Measurements from ENCODE around the gene EDIL3. TPM values are rescaled to one million over a fixed set of nuclear protein-coding genes. Genes with fewer than 3 reads are reported as not detected.

Gene EDIL3
- total RNA-seq, 2 donors from 2014 or later, result 3.1 to 7.5 TPM

DNA sequence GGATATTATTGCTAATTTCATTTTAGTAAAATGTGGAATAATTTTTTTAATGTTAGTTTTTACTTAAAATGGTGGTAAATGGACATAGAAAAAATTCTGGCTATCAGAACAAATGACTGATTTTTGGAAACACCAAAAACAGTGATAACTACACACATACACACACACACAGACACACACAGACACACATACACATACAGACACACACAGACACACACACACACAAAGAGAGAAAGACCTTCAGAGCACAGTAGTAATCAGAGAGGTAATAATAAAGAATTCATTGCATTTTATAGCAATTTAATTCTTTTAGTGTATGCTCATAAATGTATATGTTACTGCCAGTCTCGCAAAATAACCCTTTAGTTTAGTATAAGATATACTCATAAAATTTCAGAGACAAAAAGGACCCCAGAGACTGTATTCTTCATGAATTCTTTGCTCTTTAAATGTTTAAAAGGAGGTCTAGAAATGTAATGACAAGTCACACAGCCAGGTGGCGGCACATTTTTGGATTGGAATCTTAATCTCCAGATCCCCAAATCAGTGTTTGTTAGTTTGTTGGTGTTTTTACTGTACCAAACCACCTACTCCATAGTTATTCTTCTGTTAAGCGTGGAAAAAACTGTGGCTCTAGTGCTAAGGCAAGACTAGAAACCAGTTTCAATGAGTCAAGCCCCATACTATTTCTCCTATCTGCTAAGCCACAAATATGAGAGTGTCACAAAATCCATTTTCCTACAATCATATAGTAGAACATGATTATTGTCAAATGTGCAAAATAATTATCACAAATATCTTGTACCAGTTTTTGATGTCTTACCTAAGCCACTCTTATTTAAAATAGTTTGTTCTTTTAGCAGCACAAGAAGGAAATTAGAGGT is 109.9 kb downstream of the EDIL3 start:
- ATAC-seq (no peak), DNase-seq (peak; percentile 20)
- intact Hi-C loops (cut with DNase I), result loop anchor here in 1 of 2 donors (5.0 kb wide), 1 partner anchor 772 kb away; no protein-coding TSS in a partner anchor

DNA sequence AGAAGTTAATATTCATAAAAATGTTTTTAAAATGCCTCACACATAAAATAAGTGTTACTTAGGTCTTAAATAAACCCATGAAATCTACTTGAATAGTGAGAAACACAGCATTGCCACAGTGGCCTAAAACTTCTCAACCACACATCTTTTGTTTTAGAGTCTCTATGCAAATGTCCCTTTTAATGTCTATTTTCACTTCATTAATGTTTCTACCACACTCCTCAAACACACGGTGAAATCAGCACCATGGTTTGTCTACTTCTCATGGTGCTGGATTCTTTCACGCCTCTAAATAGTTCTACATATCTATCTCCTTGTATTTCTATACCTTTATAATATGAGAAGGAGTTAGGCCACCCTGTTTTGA is 111.2 kb downstream of the EDIL3 start:
- ATAC-seq, result no peak
- intact Hi-C loops (cut with DNase I), result loop anchor here in 1 of 2 donors (5.0 kb wide), 1 partner anchor 774 kb away; no protein-coding TSS in a partner anchor
- DNase-seq, result no peak

- no peak for ATAC-seq
- intact Hi-C loops (cut with DNase I), result loop anchor here in 1 of 2 donors (5.0 kb wide), 1 partner anchor 774 kb away; no protein-coding TSS in a partner anchor
- DNase-seq, result no peak
Measured at GRCh38 chr5:84272771-84273516, 111.7 kb downstream of the EDIL3 start.

GRCh38 chr5:84265739-84266550 is 118.7 kb downstream of the EDIL3 start:
- intact Hi-C loops (cut with DNase I), result no loop called here
- no peak for ATAC-seq
- DNase-seq, result no peak

DNA sequence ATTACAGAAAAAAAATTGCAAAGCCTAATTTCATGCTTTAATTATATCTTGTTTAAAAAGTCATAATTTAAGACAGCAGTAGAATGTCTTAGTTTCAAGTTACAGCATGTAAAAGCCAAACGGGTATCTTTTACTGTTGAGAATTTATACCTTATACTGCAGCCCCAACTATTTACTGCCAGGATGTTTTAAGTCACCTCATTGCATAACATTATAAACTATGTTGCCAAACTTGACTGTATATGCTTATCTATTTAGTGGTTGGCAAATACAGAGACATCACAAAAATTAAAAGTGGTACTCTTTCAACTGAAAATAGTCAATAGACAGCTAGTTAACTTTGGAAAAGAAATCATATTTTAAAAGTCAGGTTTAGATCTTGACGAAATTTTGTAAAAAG is 119.5 kb downstream of the EDIL3 start:
- DNase-seq (no peak), ATAC-seq (no peak)
- intact Hi-C loops (cut with DNase I), result no loop called here

DNA sequence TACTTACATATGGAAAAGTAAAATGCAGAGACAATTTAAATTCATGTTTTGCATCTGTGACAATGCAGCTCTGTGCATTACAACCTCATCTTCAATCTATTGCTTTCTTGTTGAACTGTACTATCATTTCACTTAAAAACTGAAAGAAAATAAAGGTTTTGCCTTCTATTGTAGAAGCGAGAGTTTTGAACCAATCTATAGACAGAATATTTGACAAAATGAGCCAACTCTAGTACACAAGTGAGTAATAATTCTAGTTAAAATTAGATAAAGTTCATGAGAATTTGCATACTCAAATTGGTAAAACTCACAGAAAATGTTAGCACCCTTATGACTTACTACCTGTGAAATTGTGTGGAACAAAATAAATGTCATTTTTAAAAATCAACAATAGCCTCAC is 123.7 kb downstream of the EDIL3 start:
- ATAC-seq, result no peak
- intact Hi-C loops (cut with DNase I), result no loop called here
- DNase-seq, result no peak

- no peak for DNase-seq
- ATAC-seq, result no peak
- intact Hi-C loops (cut with DNase I), result no loop called here
Measured at GRCh38 chr5:84260140-84260539, 124.5 kb downstream of the EDIL3 start.

- ATAC-seq (no peak), DNase-seq (no peak)
- intact Hi-C loops (cut with DNase I), result no loop called here
Measured at GRCh38 chr5:84259283-84260045, 125.2 kb downstream of the EDIL3 start.

- intact Hi-C loops (cut with DNase I), result no loop called here
- no peak for ATAC-seq
- no peak for DNase-seq
Measured at GRCh38 chr5:84257061-84257460, 127.6 kb downstream of the EDIL3 start.

- DNase-seq, result no peak
- intact Hi-C loops (cut with DNase I), result no loop called here
- ATAC-seq, result no peak
Measured at GRCh38 chr5:84255315-84255714, 129.4 kb downstream of the EDIL3 start.

DNA sequence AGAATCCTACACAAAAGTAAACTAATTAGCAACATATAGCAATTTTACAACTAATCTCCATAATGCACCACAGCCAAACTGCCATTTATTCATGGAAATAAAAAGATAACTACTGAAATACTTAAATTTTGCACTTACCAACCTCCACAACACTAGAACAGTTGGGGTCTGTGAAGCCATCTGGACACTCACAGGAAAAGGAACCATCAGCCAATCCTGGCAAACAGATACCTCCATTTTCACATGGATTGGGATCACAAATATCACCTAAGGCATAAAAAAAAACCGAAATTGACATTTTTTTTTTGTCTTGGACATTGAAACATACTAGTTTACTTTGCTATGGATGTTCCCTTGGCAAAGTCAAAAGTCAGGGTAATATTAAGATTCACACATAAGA is 130.7 kb downstream of the EDIL3 start:
- DNase-seq (no peak), ATAC-seq (no peak)
- intact Hi-C loops (cut with DNase I), result no loop called here

- intact Hi-C loops (cut with DNase I), result no loop called here
- DNase-seq (no peak), ATAC-seq (no peak)
Measured at GRCh38 chr5:84251503-84251902, 133.2 kb downstream of the EDIL3 start.

GRCh38 chr5:84249918-84250630 is 134.6 kb downstream of the EDIL3 start:
- intact Hi-C loops (cut with DNase I), result no loop called here
- ATAC-seq, result no peak

DNA sequence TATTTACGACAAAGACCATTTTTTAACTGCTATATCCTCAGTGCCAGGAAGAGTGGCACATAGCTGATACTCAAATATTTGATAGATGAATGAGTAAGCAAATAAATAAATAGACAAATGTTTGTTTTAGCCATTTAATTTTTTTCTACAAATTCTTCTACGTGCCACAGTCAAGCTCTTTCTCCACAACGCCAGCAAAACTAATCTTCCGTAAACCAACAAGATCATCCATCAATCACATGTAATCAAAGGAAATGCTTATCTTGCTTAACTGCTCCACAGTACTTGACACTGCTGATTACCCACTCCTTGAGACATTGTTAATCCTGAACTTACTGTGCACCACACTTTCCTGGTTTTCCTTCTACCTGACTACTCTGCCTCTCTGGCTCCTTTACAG is 136.7 kb downstream of the EDIL3 start:
- no peak for ATAC-seq
- intact Hi-C loops (cut with DNase I), result no loop called here
- no peak for DNase-seq

More at GRCh38 chr5:84249918-84250630, 134.6 kb downstream of the EDIL3 start:
- DNase-seq, result no peak

GRCh38 chr5:84242286-84242685 is 142.4 kb downstream of the EDIL3 start:
- intact Hi-C loops (cut with DNase I), result no loop called here
- ATAC-seq (peak in 1 of 2 donors; percentile 36), DNase-seq (no peak)

DNA sequence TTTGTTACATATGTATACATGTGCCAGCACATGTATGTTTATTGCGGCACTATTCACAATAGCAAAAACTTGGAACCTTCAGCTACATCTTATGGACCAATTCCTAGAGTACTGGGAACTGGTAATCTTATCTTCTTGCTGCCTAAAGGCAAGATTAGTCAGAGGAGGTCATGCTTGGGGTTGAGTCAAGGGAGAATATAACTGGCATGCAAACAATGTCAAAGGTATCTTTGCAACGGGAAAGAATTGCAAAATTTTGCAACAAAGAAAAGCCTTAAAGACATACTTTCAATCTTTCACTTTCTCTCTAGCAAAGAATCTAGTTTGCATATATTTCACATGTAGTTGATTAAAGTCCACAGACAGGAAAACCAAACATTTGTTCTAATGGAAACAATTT is 145.2 kb downstream of the EDIL3 start:
- intact Hi-C loops (cut with DNase I), result no loop called here
- ATAC-seq (no peak), DNase-seq (no peak)

DNA sequence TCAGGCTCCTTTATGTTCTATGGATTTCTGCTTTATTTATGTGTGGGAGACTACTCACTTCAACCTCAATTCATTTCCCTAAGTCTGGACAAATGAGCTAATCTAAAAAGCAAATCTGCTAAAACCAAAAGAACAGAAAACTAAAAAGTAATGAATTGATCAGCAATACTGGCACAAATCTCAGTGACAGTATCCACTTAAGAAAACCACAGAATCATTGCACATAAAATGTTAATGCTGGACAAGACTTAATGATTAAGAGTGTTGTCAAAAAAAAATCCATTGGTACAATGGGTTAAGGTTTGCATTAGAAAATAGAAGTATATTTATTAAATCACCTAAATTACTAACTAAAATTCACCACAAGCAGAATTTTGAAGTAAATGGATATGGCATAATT is 147.6 kb downstream of the EDIL3 start:
- intact Hi-C loops (cut with DNase I), result no loop called here
- DNase-seq (no peak), ATAC-seq (no peak)

DNA sequence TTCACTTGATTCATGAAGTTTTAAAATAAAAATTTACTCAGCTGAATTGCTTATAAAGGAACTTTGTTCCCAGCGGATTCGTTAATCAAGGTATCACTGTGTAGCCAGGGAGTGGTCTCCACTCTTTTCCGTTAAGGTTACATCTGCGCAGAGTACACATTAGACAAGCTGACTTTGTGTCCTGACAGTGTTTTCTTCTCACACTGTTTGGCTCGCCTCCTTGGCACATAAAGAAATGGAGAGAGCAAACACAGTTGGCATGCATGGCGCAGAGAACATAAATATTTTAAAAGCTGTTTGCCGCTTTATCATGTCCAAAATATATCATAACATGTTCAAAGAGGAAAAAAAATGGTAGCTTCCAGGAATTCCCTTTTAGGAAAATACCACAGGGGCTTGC is 153.2 kb downstream of the EDIL3 start:
- ATAC-seq, result no peak

More for the DNA sequence above, 153.2 kb downstream of the EDIL3 start:
- DNase-seq, result no peak
- intact Hi-C loops (cut with DNase I), result no loop called here

Measured in left cardiac atrium (tissue), 4 donors.